HEK293 (cell line): ENCODE measurements around the gene ADD1.

ENCODE experiments used
- CTCF ChIA-PET: fragments of 350-600 bp; formaldehyde crosslinking; extraction: SDS; loops from one replicate; lab custom pipeline; 2021; ENCODE audit warnings: antibody characterized with exemption; lab: Yijun Ruan, JAX
- POLR2A ChIA-PET: fragments of 300-600 bp; formaldehyde crosslinking; extraction: SDS; loops from one replicate; lab custom pipeline; 2020; ENCODE audit warnings: antibody characterized with exemption, inconsistent platforms; lab: Yijun Ruan, JAX
- H3K27ac ChIP-seq: fragments of 200-500 bp; sonication (Bioruptor generic); 2 replicates; pipeline ENCODE4 v1.5.1; 2014; ENCODE audit warnings: low read depth, low read length, control low read depth, inconsistent platforms; ENCODE audit errors: extremely low read depth
- H3K36me3 ChIP-seq, 2 experiments: fragments of 200-500 bp in 1 of 2; sonication (Bioruptor generic) in 1 of 2; 1 replicate in 1 of 2; 2 replicates in 1 of 2; pipeline ENCODE4 v1.5.1; 2014 to 2017; ENCODE audit warnings: inconsistent platforms in 2 of 2, low read length in 2 of 2; ENCODE audit not compliant: control insufficient read depth in 2 of 2, insufficient read depth in 1 of 2
- H3K4me1 ChIP-seq: fragments of 200-500 bp; sonication (Bioruptor generic); 2 replicates; pipeline ENCODE4 v1.5.1; 2014; ENCODE audit warnings: mild to moderate bottlenecking, low read length, inconsistent platforms; ENCODE audit not compliant: control insufficient read depth, insufficient read depth
- H3K4me3 ChIP-seq: 2 replicates; pipeline ENCODE4 v1.5.1; 2011; ENCODE audit warnings: low read depth, mild to moderate bottlenecking, control low read depth, low read length, moderate library complexity
- H3K9me3 ChIP-seq: fragments of 200-500 bp; sonication (Bioruptor generic); 2 replicates; pipeline ENCODE4 v1.5.1; 2014; ENCODE audit warnings: low read depth, low read length, inconsistent platforms; ENCODE audit not compliant: control insufficient read depth, insufficient read depth
- BCL11B ChIP-seq: fragments of 450-650 bp; formaldehyde crosslinking; IDR thresholded peaks from 2 replicates; pipeline ENCODE4 v1.5.1; 2016; ENCODE audit warnings: low read depth, missing biosample characterization, missing genetic modification characterization
- GLI4 ChIP-seq: fragments of 450-650 bp; formaldehyde crosslinking; IDR thresholded peaks from 2 replicates; pipeline ENCODE4 v1.5.1; 2016; ENCODE audit warnings: missing biosample characterization, missing genetic modification characterization
- HOXC10 ChIP-seq: sonication (generic); formaldehyde crosslinking; IDR thresholded peaks from 2 replicates; pipeline ENCODE4 v1.8.1; 2023; ENCODE audit warnings: mild to moderate bottlenecking, missing genetic modification reagents
- KLF8 ChIP-seq: fragments of 450-650 bp; formaldehyde crosslinking; IDR thresholded peaks from 2 replicates; pipeline ENCODE4 v1.5.1; 2016; ENCODE audit warnings: missing biosample characterization, missing genetic modification characterization
- RBAK ChIP-seq: fragments of 450-650 bp; formaldehyde crosslinking; IDR thresholded peaks from 2 replicates; pipeline ENCODE4 v1.5.1; 2016; ENCODE audit warnings: missing biosample characterization, missing genetic modification characterization
- SETDB1 ChIP-seq: IDR thresholded peaks from one replicate; pipeline ENCODE4 v1.6.1; 2017; ENCODE audit warnings: mild to moderate bottlenecking, low read length, moderate library complexity, mixed read lengths; ENCODE audit not compliant: insufficient read length
- TRIM28 ChIP-seq: IDR thresholded peaks from 2 replicates; pipeline ENCODE4 v1.6.1; 2011; ENCODE audit warnings: low read length, control low read depth, borderline replicate concordance
- ZBTB17 ChIP-seq: fragments of 450-650 bp; formaldehyde crosslinking; IDR thresholded peaks from 2 replicates; pipeline ENCODE4 v1.5.1; 2016; ENCODE audit warnings: missing biosample characterization, missing genetic modification characterization
- ZFP3 ChIP-seq: fragments of 450-650 bp; formaldehyde crosslinking; IDR thresholded peaks from 2 replicates; pipeline ENCODE4 v1.5.1; 2016; ENCODE audit warnings: low read depth, missing biosample characterization, missing genetic modification characterization
- ZFP69B ChIP-seq: fragments of 450-650 bp; formaldehyde crosslinking; IDR thresholded peaks from 2 replicates; pipeline ENCODE4 v1.5.1; 2016; ENCODE audit warnings: missing biosample characterization, missing genetic modification characterization
- ZNF16 ChIP-seq: fragments of 450-650 bp; formaldehyde crosslinking; IDR thresholded peaks from 2 replicates; pipeline ENCODE4 v1.5.1; 2016; ENCODE audit warnings: low read depth, missing biosample characterization, missing genetic modification characterization
- ZNF174 ChIP-seq: fragments of 450-650 bp; formaldehyde crosslinking; IDR thresholded peaks from 2 replicates; pipeline ENCODE4 v1.5.0; 2017; ENCODE audit warnings: missing biosample characterization, mild to moderate bottlenecking, missing genetic modification characterization
- ZNF302 ChIP-seq: fragments of 450-650 bp; formaldehyde crosslinking; IDR thresholded peaks from 2 replicates; pipeline ENCODE4 v1.5.1; 2016; ENCODE audit warnings: missing biosample characterization, missing genetic modification characterization, low read depth
- ZNF416 ChIP-seq: fragments of 450-650 bp; formaldehyde crosslinking; IDR thresholded peaks from 2 replicates; pipeline ENCODE4 v1.5.1; 2016; ENCODE audit warnings: missing biosample characterization, missing genetic modification characterization
- ZNF423 ChIP-seq: fragments of 450-650 bp; formaldehyde crosslinking; IDR thresholded peaks from 2 replicates; pipeline ENCODE4 v1.5.1; 2016; ENCODE audit warnings: missing biosample characterization, missing genetic modification characterization
- ZNF426 ChIP-seq: fragments of 450-650 bp; formaldehyde crosslinking; IDR thresholded peaks from 2 replicates; pipeline ENCODE4 v1.5.1; 2017; ENCODE audit warnings: missing biosample characterization, missing genetic modification characterization, mild to moderate bottlenecking, inconsistent platforms, moderate library complexity
- ZNF549 ChIP-seq: fragments of 450-650 bp; IDR thresholded peaks from 2 replicates; pipeline ENCODE4 v1.5.1; 2018; ENCODE audit warnings: missing biosample characterization, missing genetic modification characterization, mild to moderate bottlenecking, inconsistent platforms, moderate library complexity
- ZNF558 ChIP-seq: fragments of 450-650 bp; formaldehyde crosslinking; IDR thresholded peaks from 2 replicates; pipeline ENCODE4 v1.5.1; 2016; ENCODE audit warnings: missing biosample characterization, missing genetic modification characterization
- ZNF560 ChIP-seq: fragments of 450-650 bp; formaldehyde crosslinking; IDR thresholded peaks from 2 replicates; pipeline ENCODE4 v1.5.1; 2017; ENCODE audit warnings: missing biosample characterization, missing genetic modification characterization, borderline replicate concordance
- ZNF629 ChIP-seq: fragments of 450-650 bp; formaldehyde crosslinking; IDR thresholded peaks from 2 replicates; pipeline ENCODE4 v1.5.1; 2017; ENCODE audit warnings: missing biosample characterization, missing genetic modification characterization
- ZSCAN16 ChIP-seq: fragments of 450-650 bp; formaldehyde crosslinking; IDR thresholded peaks from 2 replicates; pipeline ENCODE4 v1.5.1; 2016; ENCODE audit warnings: missing biosample characterization, missing genetic modification characterization
- TF ChIP-seq, protein P1 (sequence below): fragments of 450-650 bp; formaldehyde crosslinking; IDR thresholded peaks from 2 replicates; pipeline ENCODE4 v1.5.1; 2016; ENCODE audit warnings: missing biosample characterization, missing genetic modification characterization
- TF ChIP-seq, protein P2 (sequence below): fragments of 450-650 bp; formaldehyde crosslinking; IDR thresholded peaks from 2 replicates; pipeline ENCODE4; 2016; ENCODE audit warnings: missing biosample characterization, missing genetic modification characterization

ADD1 gene

DNA sequence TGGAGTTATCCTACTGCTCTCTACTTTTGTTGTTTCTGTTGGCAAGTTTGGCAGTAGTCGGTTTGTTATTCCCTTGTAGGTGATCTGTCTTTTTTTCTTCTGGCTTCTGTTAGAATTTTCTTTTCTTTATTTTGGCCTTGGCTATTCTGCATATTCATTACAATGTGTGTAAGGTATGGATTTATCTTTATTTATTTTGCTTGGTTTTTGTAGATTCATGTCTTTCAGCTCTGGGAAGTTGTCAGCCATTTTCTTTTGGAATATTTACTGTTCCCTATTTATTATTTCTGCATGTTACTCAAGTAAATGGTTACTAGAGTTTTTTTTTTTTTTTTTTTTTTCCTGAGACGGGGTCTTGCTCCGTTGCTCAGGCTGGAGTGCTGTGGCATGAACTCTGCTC is 12.6 kb downstream of the ADD1 start:
- Histone ChIP-seq H3K36me3 (peaks cover 0 to 16% of the 10 kb centered on the region in 2 experiments; a peak in 1 of 3 replicates), H3K4me3 (no peak overlapping the region), H3K4me1 (peaks cover 24% of the 10 kb centered on the region), H3K9me3 (no peaks in the 10 kb centered on the region), H3K27ac (no peak overlapping the region)
- TF ChIP-seq RBAK (tag by site-specific recombination), result no peak
- TF ChIP-seq ZNF302, result no peak
- peak; percentile 100 for TF ChIP-seq ZNF558
- TF ChIP-seq ZNF426 (tag by site-specific recombination), result no peak
- no peak for TF ChIP-seq ZNF423 (tag by site-specific recombination)
- TF ChIP-seq ZNF174, result no peak
- POLR2A ChIA-PET, result no interaction called here
- CTCF ChIA-PET, result interaction anchor here (0.6 kb wide), 1 partner anchor 25 kb away, joined by 3 read pairs; no protein-coding TSS in a partner anchor

DNA sequence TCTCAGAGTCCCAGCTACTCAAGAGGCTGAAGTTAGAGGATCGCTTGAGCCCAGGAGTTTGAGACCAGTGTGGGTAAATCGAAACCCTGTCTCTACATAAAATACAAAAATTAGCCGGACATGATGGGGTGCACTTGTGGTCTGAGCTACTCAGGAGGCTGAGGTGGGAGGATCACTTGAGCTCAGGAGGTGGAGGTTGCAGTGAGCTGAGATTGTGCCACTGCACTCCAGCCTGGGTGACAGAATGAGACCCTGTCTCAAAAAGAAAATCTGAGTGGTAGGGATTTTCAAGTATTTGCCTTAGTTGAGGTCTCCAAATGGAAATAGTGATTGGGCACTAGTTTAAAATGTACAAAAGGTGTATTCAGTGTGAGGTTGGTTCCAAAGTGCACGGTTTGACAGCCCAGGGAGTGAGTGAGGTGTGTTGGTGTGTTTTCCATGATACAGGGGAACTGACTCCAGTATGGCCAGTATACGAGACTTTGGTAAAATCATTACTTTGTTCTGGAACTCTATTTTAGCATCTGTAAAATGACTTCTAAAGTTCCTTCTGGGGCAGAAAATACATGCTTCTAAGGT is 13.8 kb downstream of the ADD1 start:
- Histone ChIP-seq H3K36me3 (peaks cover 0 to 16% of the 10 kb centered on the region in 2 experiments; a peak in 1 of 3 replicates), H3K27ac (no peak overlapping the region), H3K9me3 (no peaks in the 10 kb centered on the region), H3K4me3 (no peak overlapping the region), H3K4me1 (peaks cover 26% of the 10 kb centered on the region)
- TF ChIP-seq, protein P1, sequence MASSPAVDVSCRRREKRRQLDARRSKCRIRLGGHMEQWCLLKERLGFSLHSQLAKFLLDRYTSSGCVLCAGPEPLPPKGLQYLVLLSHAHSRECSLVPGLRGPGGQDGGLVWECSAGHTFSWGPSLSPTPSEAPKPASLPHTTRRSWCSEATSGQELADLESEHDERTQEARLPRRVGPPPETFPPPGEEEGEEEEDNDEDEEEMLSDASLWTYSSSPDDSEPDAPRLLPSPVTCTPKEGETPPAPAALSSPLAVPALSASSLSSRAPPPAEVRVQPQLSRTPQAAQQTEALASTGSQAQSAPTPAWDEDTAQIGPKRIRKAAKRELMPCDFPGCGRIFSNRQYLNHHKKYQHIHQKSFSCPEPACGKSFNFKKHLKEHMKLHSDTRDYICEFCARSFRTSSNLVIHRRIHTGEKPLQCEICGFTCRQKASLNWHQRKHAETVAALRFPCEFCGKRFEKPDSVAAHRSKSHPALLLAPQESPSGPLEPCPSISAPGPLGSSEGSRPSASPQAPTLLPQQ, result no peak
- no peak for TF ChIP-seq ZNF560 (tag by site-specific recombination)
- no peak for TF ChIP-seq ZNF549 (tag by site-specific recombination)
- no peak for TF ChIP-seq ZNF416 (tag by site-specific recombination)
- no peak for TF ChIP-seq ZBTB17 (tag by site-specific recombination)
- TF ChIP-seq KLF8 (tag by site-specific recombination), result no peak
- no peak for TF ChIP-seq HOXC10 (CRISPR knock-in tag)
- TF ChIP-seq ZFP69B (tag by site-specific recombination), result no peak
- no peak for TF ChIP-seq GLI4 (tag by site-specific recombination)
- TF ChIP-seq TRIM28, result no peak
- TF ChIP-seq BCL11B (tag by site-specific recombination), result no peak
- no peak for TF ChIP-seq ZFP3 (tag by site-specific recombination)
- TF ChIP-seq ZNF629, result no peak
- no peak for TF ChIP-seq SETDB1
- no peak for TF ChIP-seq ZNF16 (tag by site-specific recombination)
- no peak for TF ChIP-seq ZNF558
- TF ChIP-seq, protein P2, sequence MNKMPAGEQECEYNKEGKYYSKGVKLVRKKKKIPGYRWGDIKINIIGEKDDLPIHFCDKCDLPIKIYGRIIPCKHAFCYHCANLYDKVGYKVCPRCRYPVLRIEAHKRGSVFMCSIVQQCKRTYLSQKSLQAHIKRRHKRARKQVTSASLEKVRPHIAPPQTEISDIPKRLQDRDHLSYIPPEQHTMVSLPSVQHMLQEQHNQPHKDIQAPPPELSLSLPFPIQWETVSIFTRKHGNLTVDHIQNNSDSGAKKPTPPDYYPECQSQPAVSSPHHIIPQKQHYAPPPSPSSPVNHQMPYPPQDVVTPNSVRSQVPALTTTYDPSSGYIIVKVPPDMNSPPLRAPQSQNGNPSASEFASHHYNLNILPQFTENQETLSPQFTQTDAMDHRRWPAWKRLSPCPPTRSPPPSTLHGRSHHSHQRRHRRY, result no peak
- no peak for TF ChIP-seq ZSCAN16 (tag by site-specific recombination)
- ChIA-PET CTCF (no interaction called here), POLR2A (no interaction called here)
